Measurements from ENCODE around the gene PDE6C. TPM values are rescaled to one million over a fixed set of nuclear protein-coding genes. Genes with fewer than 3 reads are reported as not detected.
A peak's percentile ranks its signal among the peaks of the same experiment; 100 is the strongest.

The PDE6C gene
- total and polyA plus RNA-seq, 2 of the 8 experiments (the other 6 are each of a cell fraction or from before 2014, with no cell fraction given) = not detected

DNA sequence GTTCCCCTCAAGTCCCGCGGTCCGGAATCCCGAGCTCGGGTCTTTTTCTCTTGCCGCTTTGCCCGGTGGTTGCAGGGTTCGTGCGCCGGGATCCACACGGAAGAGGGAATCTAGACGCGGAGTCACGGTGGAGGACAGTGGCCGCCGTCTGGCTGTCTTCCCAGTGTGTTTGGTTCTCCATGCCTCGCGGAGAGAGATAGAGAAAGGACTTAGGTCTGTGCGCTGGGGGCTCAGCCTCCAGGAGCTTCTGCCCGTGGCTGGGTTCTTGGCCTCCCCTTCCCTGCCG is 44.3 kb upstream of the PDE6C start:
- Histone ChIP-seq H2AK5ac (ENCODE audit: low read depth, low read length) (no peak overlapping the region), H4K5ac (ENCODE audit: insufficient read length, low read depth, low read length) (no peak overlapping the region), H3K56ac (replicated peaks; ENCODE audit: insufficient read length, low read depth, low read length) (no peak overlapping the region), H4K8ac (ENCODE audit: extremely low read depth, insufficient read depth, low read length) (no peak overlapping the region), H3K4me2 (ENCODE audit: insufficient read depth in 1 of 2, low read depth in 2 of 2, low read length in 2 of 2) (peak overlapping the region; percentile 91 to 99), H3K27ac (ENCODE audit: low read depth, low read length) (no peak overlapping the region), H4K20me1 (replicated peaks in 1 of 2; ENCODE audit: control insufficient read depth in 1 of 2, insufficient read depth in 2 of 2, low read length in 2 of 2) (peaks cover 0 to 2% of the 10 kb centered on the region in 2 experiments), H3K23me2 (ENCODE audit: low read depth, low read length) (peaks cover 4% of the 10 kb centered on the region; the same call in 1 of the 2 replicates), H2BK5ac (ENCODE audit: low read depth, low read length) (no peak overlapping the region), H3K23ac (ENCODE audit: insufficient read length) (no peak overlapping the region), H4K91ac (replicated peaks; ENCODE audit: insufficient read length, low read length) (no peak overlapping the region), H3K18ac (ENCODE audit: extremely low read depth, low read length) (no peak overlapping the region), H2BK120ac (replicated peaks; ENCODE audit: low read depth, low read length) (no peak overlapping the region), H2AFZ (ENCODE audit: low read length) (peak overlapping the region; percentile 43; the same call in 1 of the 2 replicates), H3K9me3 (ENCODE audit: insufficient read depth in 2 of 2, low read depth in 1 of 2, low read length in 1 of 2) (no peaks in the 10 kb centered on the region), H3K27me3 (replicated peaks in 1 of 4; ENCODE audit: control insufficient read depth in 3 of 4, extremely low read depth in 1 of 4, insufficient read depth in 3 of 4, low read length in 3 of 4) (peaks cover 34 to 74% (median 66%) of the 10 kb centered on the region in 4 experiments), H3K4ac (replicated peaks; ENCODE audit: insufficient read length, low read depth, low read length) (no peak overlapping the region), H3K9ac (replicated peaks in 1 of 4; ENCODE audit: extremely low read depth in 1 of 4, low read depth in 3 of 4, low read length in 3 of 4) (no peak overlapping the region), H3K4me3 (ENCODE audit: extremely low read depth in 1 of 4, insufficient read depth in 2 of 4, low read depth in 3 of 4, low read length in 4 of 4) (peak overlapping the region in 2 of 4 experiments; percentile 16 to 65; a peak in 5 of 8 replicates), H3K79me1 (ENCODE audit: low read depth, low read length) (no peaks in the 10 kb centered on the region), H3K4me1 (replicated peaks in 1 of 4; ENCODE audit: control insufficient read depth in 3 of 4, insufficient read depth in 4 of 4, low read length in 3 of 4) (peaks cover 3 to 9% (median 7%) of the 10 kb centered on the region in 4 experiments), H2BK20ac (ENCODE audit: low read length) (no peak overlapping the region), H2BK15ac (ENCODE audit: low read length) (no peak overlapping the region), H3K36me3 (ENCODE audit: control insufficient read depth in 2 of 4, insufficient read depth in 4 of 4, low read length in 3 of 4) (no peaks in the 10 kb centered on the region; a peak in 1 of 8 replicates), H2BK12ac (ENCODE audit: low read depth, low read length) (no peak overlapping the region), H3K14ac (ENCODE audit: insufficient read length) (no peak overlapping the region), H3K79me2 (ENCODE audit: control insufficient read depth in 1 of 2, insufficient read depth in 2 of 2, low read length in 2 of 2) (no peaks in the 10 kb centered on the region)
- ChIA-PET CTCF (ENCODE audit: partially characterized antibody) (interaction anchor here (0.5 to 1.6 kb wide), 8 partner anchors 10 to 525 kb away, joined by 3 to 13 read pairs (median 3); no protein-coding TSS in a partner anchor), POLR2A (ENCODE audit: partially characterized antibody) (interaction anchor here (0.8 to 1.3 kb wide), 2 partner anchors 13 to 134 kb away, joined by 3 read pairs; partner anchors contain the start of gene FRA10AC1)
- WGBS, 2 experiments (ENCODE audit: extremely low coverage in 1 of 2, insufficient coverage in 1 of 2, insufficient read length in 1 of 2, insufficient replicate concordance in 2 of 2, low coverage in 1 of 2, low lambda C conversion rate in 2 of 2, missing lambda C conversion rate in 1 of 2) = 15% methylated on average over 18 of the region's 21 CpGs; no CpG with 5 or more reads in 1 of the 2 experiments
- TF ChIP-seq NANOG (IDR thresholded peaks at IDR 0.05; ENCODE audit: insufficient read depth, low read depth, low read length, poor library complexity, severe bottlenecking) (no peak), SUZ12 (IDR thresholded peaks at IDR 0.05; ENCODE audit: low read length) (peak; percentile 83), POU5F1 (IDR thresholded peaks at IDR 0.05; ENCODE audit: low read depth, low read length) (no peak)
- peak in 1 of 2 experiments; percentile 53 for DNase-seq (ENCODE audit: low read depth in 1 of 2, low spot score in 2 of 2)
- no peak for FAIRE-seq

Measured in H1 (cell line).